HG03045 (cell line): ENCODE results near the gene GPR153.

Experiments
- ATAC-seq: cut with Tn5 transposase; IDR thresholded peaks from one replicate; pipeline ENCODE4 v1.9.1; 2021; ENCODE audit warnings: mild to moderate bottlenecking, moderate library complexity; ENCODE audit not compliant: unreplicated experiment

The GPR153 gene

GRCh38 chr1:6206520-6206855, 54.4 kb downstream of the GPR153 start:
- ATAC-seq, result peak; percentile 1

DNA sequence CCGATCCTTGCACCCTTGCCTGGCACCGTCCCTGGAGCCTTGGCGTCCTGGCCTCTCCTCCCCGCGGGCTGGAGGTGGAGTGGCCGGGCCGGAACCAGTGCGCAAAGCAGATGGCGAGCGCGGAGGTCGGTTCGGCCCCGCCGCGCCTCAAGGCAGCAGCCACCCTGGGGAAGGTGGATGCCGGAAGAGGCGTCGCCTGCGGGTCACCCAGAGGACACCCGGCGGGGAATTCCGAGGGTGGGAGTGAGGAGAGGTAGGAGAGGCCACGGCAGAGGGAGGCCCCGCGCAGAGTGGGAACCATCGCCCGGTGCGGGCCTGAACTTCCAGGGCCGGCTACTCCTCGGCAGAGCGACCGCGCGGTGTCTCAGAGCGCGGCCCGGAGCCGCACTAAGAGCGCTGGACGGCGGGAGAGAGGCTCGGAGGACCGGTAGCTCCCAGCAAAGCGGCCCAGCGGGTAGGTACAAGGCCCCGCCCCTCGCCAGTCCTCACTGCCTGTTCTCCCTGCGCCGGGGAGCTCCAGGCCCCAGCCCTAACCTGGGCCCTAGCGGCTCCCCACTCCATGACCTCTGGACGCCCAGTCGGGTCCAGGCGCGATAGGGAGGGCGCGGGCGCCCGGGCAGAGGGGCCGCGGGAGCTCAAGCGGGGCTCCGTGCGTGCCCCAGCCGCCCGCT, 54.9 kb downstream of the GPR153 start, which contains the start of gene RNF207:
Gene RNF207, plus strand, starts transcription at position 271 of the 671 bp plus-strand sequence. CDS start 417 bp downstream, outside the sequence.
- ATAC-seq, result peak; percentile 60

DNA sequence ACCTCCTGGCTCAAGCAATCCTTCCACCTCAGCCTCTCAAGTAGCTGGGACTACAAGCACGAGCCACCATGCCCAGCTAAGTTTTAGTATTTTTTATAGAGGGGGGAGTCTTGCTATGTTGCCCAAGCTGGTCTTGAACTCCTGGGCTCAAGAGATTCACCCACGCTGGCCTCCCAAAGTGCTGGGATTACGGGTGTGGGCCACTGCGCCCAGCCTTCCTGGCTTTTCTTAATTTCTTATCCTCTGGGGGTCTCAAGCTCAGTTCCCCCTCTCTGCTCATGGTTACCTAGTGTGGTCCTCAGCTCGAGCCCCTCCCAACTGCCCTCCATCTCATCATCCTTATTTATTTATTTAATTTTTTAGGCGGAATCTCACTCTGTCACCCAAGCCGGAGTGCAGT, 58.6 kb downstream of the GPR153 start:
- ATAC-seq, result no peak

- ATAC-seq, result no peak
These were observed 60.6 kb downstream of the GPR153 start for GRCh38 chr1:6200188-6200809.

- peak; percentile 92 for ATAC-seq
These were observed 61.4 kb downstream of the GPR153 start, which contains the start of gene RPL22 for GRCh38 chr1:6199298-6200187. Gene RPL22, minus strand, starts transcription at chr1:6199595. Its CDS starts 22 bp downstream, at chr1:6199573.

DNA sequence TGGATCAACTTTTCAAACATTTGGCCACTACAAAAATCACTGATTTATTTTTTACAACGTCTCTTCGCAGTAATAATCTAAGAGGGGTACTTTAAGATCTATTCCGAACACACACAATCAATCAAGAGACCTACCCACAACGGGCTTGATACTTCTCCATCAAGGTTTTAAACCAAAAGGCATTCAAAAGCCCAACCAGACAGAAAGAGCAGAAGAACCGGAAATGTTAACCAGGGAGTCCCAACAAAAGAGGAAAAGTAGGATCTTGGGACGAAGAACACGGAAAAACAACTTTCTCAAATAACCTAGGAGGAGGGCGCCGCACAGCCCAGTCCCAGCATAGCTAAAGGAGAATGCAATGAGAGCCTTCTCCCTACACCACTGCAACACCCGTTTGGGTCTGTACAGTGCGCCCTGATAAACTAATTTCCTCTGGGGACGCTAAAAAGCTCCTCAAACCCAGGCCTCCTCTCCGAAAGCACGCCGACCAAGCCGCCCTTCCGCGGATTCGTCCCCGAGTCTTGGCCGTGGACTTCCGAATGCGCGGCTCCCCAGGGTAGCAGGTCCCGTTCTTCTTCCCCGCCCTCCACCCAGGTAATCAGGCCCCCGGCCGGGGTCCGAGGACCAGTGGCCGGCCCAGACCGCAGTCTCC, 62.1 kb downstream of the GPR153 start:
- peak; percentile 28 for ATAC-seq

GRCh38 chr1:6197746-6198427, 63.0 kb downstream of the GPR153 start:
- no peak for ATAC-seq
